HG03196 (cell line): ENCODE measurements around the gene DHRS7B.
"Not testable (repeated sequence)": the region's sequence is repeated elsewhere in the genome, so short reads cannot be mapped to it uniquely, and the experiment has no call there.

Experiments
- ATAC-seq: cut with Tn5 transposase; IDR thresholded peaks from one replicate; pipeline ENCODE4 v1.9.1; 2021; ENCODE audit not compliant: unreplicated experiment

Gene DHRS7B

GRCh38 chr17:21107067-21107650, 19.6 kb upstream of the DHRS7B start:
- not testable (repeated sequence) for ATAC-seq

- ATAC-seq: no peak
Measured at GRCh38 chr17:21108651-21109050, 18.1 kb upstream of the DHRS7B start.

GRCh38 chr17:21113049-21113690, 13.6 kb upstream of the DHRS7B start:
- ATAC-seq: no peak

GRCh38 chr17:21113716-21114115, 13.0 kb upstream of the DHRS7B start:
- no peak for ATAC-seq

GRCh38 chr17:21114791-21115190, 12.0 kb upstream of the DHRS7B start:
- ATAC-seq: not testable (repeated sequence)

- no peak for ATAC-seq
Measured at GRCh38 chr17:21119247-21119918, 7.4 kb upstream of the DHRS7B start.

GRCh38 chr17:21119919-21120249, 6.9 kb upstream of the DHRS7B start:
- ATAC-seq: no peak

- no peak for ATAC-seq
Measured at GRCh38 chr17:21124086-21124485, 2.7 kb upstream of the DHRS7B start.

- not testable (repeated sequence) for ATAC-seq
Measured at GRCh38 chr17:21124517-21124916, 2.2 kb upstream of the DHRS7B start.

GRCh38 chr17:21125862-21126261, 902 bp upstream of the DHRS7B start:
- no peak for ATAC-seq

GRCh38 chr17:21127509-21128077, 829 bp downstream of the DHRS7B start:
- ATAC-seq: no peak

GRCh38 chr17:21129023-21129681, 2.4 kb downstream of the DHRS7B start:
- no peak for ATAC-seq

- ATAC-seq: no peak
Measured at GRCh38 chr17:21131137-21131536, 4.4 kb downstream of the DHRS7B start.

- ATAC-seq: no peak
Measured at GRCh38 chr17:21132428-21132827, 5.7 kb downstream of the DHRS7B start.

GRCh38 chr17:21134559-21134958, 7.8 kb downstream of the DHRS7B start:
- ATAC-seq: no peak

GRCh38 chr17:21140911-21141310, 14.1 kb downstream of the DHRS7B start:
- ATAC-seq: no peak

- no peak for ATAC-seq
Measured at GRCh38 chr17:21141331-21141730, 14.6 kb downstream of the DHRS7B start.

GRCh38 chr17:21142065-21142464, 15.3 kb downstream of the DHRS7B start:
- not testable (repeated sequence) for ATAC-seq

- no peak for ATAC-seq
Measured at GRCh38 chr17:21143695-21144094, 16.9 kb downstream of the DHRS7B start.

GRCh38 chr17:21144299-21144698, 17.5 kb downstream of the DHRS7B start:
- not testable (repeated sequence) for ATAC-seq

GRCh38 chr17:21146362-21147015, 19.7 kb downstream of the DHRS7B start:
- ATAC-seq: no peak
